Measurements from ENCODE around the gene SLC7A10. TPM values are rescaled to one million over a fixed set of nuclear protein-coding genes. Genes with fewer than 3 reads are reported as not detected.

Gene SLC7A10
- polyA plus RNA-seq, 1 donor (not counting 4 experiments of a cell fraction or from before 2014, with no cell fraction given): not detected

DNA sequence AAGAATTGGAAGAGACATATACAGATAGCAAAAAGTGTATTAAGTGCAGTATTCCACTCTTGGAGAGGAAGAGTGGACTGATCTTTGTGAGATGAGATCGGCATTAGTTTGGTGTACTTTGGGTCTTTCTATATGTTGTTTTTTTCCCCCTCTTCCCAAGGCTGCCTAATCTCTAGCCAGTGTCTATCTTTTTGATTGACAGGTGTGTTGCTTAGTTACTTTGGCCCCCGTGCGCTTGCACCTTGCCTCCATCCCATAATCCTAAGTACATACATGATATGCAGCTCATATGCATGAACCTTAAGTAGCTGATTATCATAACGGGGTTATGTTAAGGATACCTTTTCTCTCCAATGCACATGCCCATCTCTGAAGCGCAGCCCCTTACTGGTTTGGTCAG lies 4.3 kb upstream of the SLC7A10 start:
- no peak overlapping the region for H3K4me2 ChIP-seq (ENCODE audit: control insufficient read depth, extremely low read depth, insufficient read depth, low read depth, low read length)
- H3K9me1 ChIP-seq (ENCODE audit: control insufficient read depth, extremely low read depth, insufficient read depth, low read length): no peaks in the 10 kb centered on the region
- H4K20me1 ChIP-seq (ENCODE audit: control insufficient read depth, extremely low read depth, insufficient read depth, low read length): no peaks in the 10 kb centered on the region
- no peaks in the 10 kb centered on the region for H3K79me2 ChIP-seq (ENCODE audit: control insufficient read depth, insufficient read depth, low read length)
- no peak overlapping the region for H2AFZ ChIP-seq (ENCODE audit: control insufficient read depth, low read length)
- H3K9ac ChIP-seq (ENCODE audit: control insufficient read depth, extremely low read depth, insufficient read depth, low read length): no peak overlapping the region
- no peak overlapping the region for H3K4me3 ChIP-seq (ENCODE audit: control insufficient read depth in 2 of 3, extremely low read depth in 1 of 3, insufficient read depth in 2 of 3, low read depth in 1 of 3, low read length in 3 of 3)
- TF ChIP-seq, protein P1, sequence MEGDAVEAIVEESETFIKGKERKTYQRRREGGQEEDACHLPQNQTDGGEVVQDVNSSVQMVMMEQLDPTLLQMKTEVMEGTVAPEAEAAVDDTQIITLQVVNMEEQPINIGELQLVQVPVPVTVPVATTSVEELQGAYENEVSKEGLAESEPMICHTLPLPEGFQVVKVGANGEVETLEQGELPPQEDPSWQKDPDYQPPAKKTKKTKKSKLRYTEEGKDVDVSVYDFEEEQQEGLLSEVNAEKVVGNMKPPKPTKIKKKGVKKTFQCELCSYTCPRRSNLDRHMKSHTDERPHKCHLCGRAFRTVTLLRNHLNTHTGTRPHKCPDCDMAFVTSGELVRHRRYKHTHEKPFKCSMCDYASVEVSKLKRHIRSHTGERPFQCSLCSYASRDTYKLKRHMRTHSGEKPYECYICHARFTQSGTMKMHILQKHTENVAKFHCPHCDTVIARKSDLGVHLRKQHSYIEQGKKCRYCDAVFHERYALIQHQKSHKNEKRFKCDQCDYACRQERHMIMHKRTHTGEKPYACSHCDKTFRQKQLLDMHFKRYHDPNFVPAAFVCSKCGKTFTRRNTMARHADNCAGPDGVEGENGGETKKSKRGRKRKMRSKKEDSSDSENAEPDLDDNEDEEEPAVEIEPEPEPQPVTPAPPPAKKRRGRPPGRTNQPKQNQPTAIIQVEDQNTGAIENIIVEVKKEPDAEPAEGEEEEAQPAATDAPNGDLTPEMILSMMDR (optimal IDR thresholded peaks at IDR 0.05 in 1 of 3, IDR thresholded peaks at IDR 0.05 in 1 of 3, conservative IDR thresholded peaks at IDR 0.05 in 1 of 3; ENCODE audit: extremely low read depth in 1 of 3, insufficient read depth in 2 of 3, low read length in 3 of 3): no peak
- no peak for TF ChIP-seq EZH2 (IDR thresholded peaks at IDR 0.05; ENCODE audit: low read length)
- dilution Hi-C loops (cut with MboI; ENCODE audit: extremely low pct_ligation_motif_present, low sequenced_read_pairs): no loop called here
- H3K27me3 ChIP-seq (ENCODE audit: control insufficient read depth, extremely low read depth, insufficient read depth, low read length): peaks cover 32% of the 10 kb centered on the region
- no peak overlapping the region for H3K27ac ChIP-seq (ENCODE audit: control insufficient read depth, insufficient read depth, low read length)
- H3K9me3 ChIP-seq (ENCODE audit: control insufficient read depth, low read depth, low read length): peaks cover 2% of the 10 kb centered on the region
- H3K4me1 ChIP-seq (ENCODE audit: control insufficient read depth, extremely low read depth, insufficient read depth, low read length): no peaks in the 10 kb centered on the region
- H3K36me3 ChIP-seq (ENCODE audit: control insufficient read depth in 2 of 2, extremely low read depth in 1 of 2, insufficient read depth in 2 of 2, low read length in 2 of 2): no peaks in the 10 kb centered on the region
- FAIRE-seq (no peak), DNase-seq (ENCODE audit: low read depth, low spot score) (no peak)

GRCh38 chr19:33227870-33228599 lies 2.4 kb upstream of the SLC7A10 start:
- no peaks in the 10 kb centered on the region for H3K79me2 ChIP-seq (ENCODE audit: control insufficient read depth, insufficient read depth, low read length)
- H2AFZ ChIP-seq (ENCODE audit: control insufficient read depth, low read length): no peak overlapping the region
- H4K20me1 ChIP-seq (ENCODE audit: control insufficient read depth, extremely low read depth, insufficient read depth, low read length): no peaks in the 10 kb centered on the region
- peaks cover 42% of the 10 kb centered on the region for H3K27me3 ChIP-seq (ENCODE audit: control insufficient read depth, extremely low read depth, insufficient read depth, low read length)
- H3K9me1 ChIP-seq (ENCODE audit: control insufficient read depth, extremely low read depth, insufficient read depth, low read length): no peaks in the 10 kb centered on the region
- peaks cover 2% of the 10 kb centered on the region for H3K9me3 ChIP-seq (ENCODE audit: control insufficient read depth, low read depth, low read length)
- H3K27ac ChIP-seq (ENCODE audit: control insufficient read depth, insufficient read depth, low read length): no peak overlapping the region
- DNase-seq (ENCODE audit: low read depth, low spot score): no peak
- TF ChIP-seq, protein P1 (optimal IDR thresholded peaks at IDR 0.05 in 1 of 3, IDR thresholded peaks at IDR 0.05 in 1 of 3, conservative IDR thresholded peaks at IDR 0.05 in 1 of 3; ENCODE audit: extremely low read depth in 1 of 3, insufficient read depth in 2 of 3, low read length in 3 of 3): no peak
- no peak for TF ChIP-seq EZH2 (IDR thresholded peaks at IDR 0.05; ENCODE audit: low read length)
- no peak overlapping the region for H3K4me2 ChIP-seq (ENCODE audit: control insufficient read depth, extremely low read depth, insufficient read depth, low read depth, low read length)
- no peaks in the 10 kb centered on the region for H3K36me3 ChIP-seq (ENCODE audit: control insufficient read depth in 2 of 2, extremely low read depth in 1 of 2, insufficient read depth in 2 of 2, low read length in 2 of 2)
- dilution Hi-C loops (cut with MboI; ENCODE audit: extremely low pct_ligation_motif_present, low sequenced_read_pairs): no loop called here
- H3K4me1 ChIP-seq (ENCODE audit: control insufficient read depth, extremely low read depth, insufficient read depth, low read length): no peaks in the 10 kb centered on the region
- H3K9ac ChIP-seq (ENCODE audit: control insufficient read depth, extremely low read depth, insufficient read depth, low read length): no peak overlapping the region
- FAIRE-seq: no peak
- H3K4me3 ChIP-seq (ENCODE audit: control insufficient read depth in 2 of 3, extremely low read depth in 1 of 3, insufficient read depth in 2 of 3, low read depth in 1 of 3, low read length in 3 of 3): no peak overlapping the region

Measured in keratinocyte (primary cell).